BJ (cell line): Measurements from ENCODE around the gene ZNF326. TPM values are rescaled to one million over a fixed set of nuclear protein-coding genes. Genes with fewer than 3 reads are reported as not detected.
"Not testable (repeated sequence)": the region's sequence is repeated elsewhere in the genome, so short reads cannot be mapped to it uniquely, and the experiment has no call there.

ENCODE experiments used
- CTCF ChIA-PET: fragments of 350-600 bp; formaldehyde crosslinking; extraction: SDS; loops from one replicate; lab custom pipeline; 2021; ENCODE audit warnings: antibody characterized with exemption, inconsistent platforms; lab: Yijun Ruan, JAX
- POLR2A ChIA-PET: fragments of 300-600 bp; sonication (Branson Sonifier 250); formaldehyde crosslinking; extraction: SDS; loops from one replicate; lab custom pipeline; 2021; ENCODE audit warnings: antibody characterized with exemption; lab: Charles Lee
- DNase-seq: peaks from one replicate; pipeline ENCODE4 v3.0.0-alpha.2; 2011; ENCODE audit warnings: low read depth
- H3K27me3 ChIP-seq: 2 replicates; pipeline ENCODE4 v1.6.0; 2011; ENCODE audit warnings: low read length; ENCODE audit not compliant: control insufficient read depth, insufficient read depth
- H3K36me3 ChIP-seq: 2 replicates; pipeline ENCODE4 v1.5.1; 2011; ENCODE audit warnings: low read length; ENCODE audit not compliant: control insufficient read depth, insufficient read depth
- H3K4me3 ChIP-seq: 2 replicates; pipeline ENCODE4 v1.5.1; 2011; ENCODE audit warnings: low read depth, mild to moderate bottlenecking, control low read depth, low read length
- polyA plus RNA-seq: library from polyadenylated mRNA; depleted of rRNA; stranded (reverse); fragments of >200 nt; gene quantifications from 2 replicates; pipeline ENCODE4 v1.2.3, GENCODE V29; 2011
- TF ChIP-seq, protein P1 (sequence below): IDR thresholded peaks from 2 replicates; pipeline ENCODE4 v1.5.1; 2011; ENCODE audit warnings: low read depth, mild to moderate bottlenecking, control low read depth, inconsistent platforms, low read length, moderate library complexity; ENCODE audit not compliant: insufficient read depth

The ZNF326 gene
- polyA plus RNA-seq, 1 experiment = 7.6 TPM

DNA sequence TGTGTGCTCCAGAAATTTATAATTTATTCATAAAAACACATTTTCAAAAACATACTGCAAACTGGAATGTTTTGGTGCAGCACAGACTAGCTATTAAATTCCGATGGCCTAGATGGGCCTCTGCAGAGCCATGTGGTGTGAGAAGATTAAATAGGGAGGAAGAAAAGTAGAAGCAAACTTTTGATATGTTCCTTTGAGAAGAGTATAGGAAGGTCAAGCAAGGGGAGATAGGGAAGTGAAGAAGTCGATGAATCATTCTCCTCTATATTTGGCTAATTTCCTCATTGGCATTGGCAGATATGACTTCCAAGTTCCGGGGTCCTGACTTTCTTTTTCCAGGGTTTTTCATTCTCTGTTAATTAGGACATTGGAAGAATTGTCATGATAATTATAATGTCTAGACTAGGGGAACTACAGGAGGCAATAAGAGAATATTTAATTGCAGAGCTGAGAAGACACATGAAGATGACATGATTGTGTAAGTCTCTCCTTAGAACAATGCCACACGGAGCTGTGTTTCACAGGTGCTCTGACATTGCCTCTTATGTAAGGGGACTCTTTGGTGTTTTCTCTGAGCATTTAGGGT lies 19.3 kb upstream of the ZNF326 start:
- no peaks in the 10 kb centered on the region for H3K27me3 ChIP-seq
- TF ChIP-seq, protein P1, sequence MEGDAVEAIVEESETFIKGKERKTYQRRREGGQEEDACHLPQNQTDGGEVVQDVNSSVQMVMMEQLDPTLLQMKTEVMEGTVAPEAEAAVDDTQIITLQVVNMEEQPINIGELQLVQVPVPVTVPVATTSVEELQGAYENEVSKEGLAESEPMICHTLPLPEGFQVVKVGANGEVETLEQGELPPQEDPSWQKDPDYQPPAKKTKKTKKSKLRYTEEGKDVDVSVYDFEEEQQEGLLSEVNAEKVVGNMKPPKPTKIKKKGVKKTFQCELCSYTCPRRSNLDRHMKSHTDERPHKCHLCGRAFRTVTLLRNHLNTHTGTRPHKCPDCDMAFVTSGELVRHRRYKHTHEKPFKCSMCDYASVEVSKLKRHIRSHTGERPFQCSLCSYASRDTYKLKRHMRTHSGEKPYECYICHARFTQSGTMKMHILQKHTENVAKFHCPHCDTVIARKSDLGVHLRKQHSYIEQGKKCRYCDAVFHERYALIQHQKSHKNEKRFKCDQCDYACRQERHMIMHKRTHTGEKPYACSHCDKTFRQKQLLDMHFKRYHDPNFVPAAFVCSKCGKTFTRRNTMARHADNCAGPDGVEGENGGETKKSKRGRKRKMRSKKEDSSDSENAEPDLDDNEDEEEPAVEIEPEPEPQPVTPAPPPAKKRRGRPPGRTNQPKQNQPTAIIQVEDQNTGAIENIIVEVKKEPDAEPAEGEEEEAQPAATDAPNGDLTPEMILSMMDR = no peak
- no peak overlapping the region for H3K4me3 ChIP-seq
- ChIA-PET POLR2A (no interaction called here), CTCF (interaction anchor here (1.3 to 1.7 kb wide), 3 partner anchors 13 to 171 kb away, joined by 3 to 4 read pairs (median 4); no protein-coding TSS in a partner anchor)
- DNase-seq = no peak
- H3K36me3 ChIP-seq = no peaks in the 10 kb centered on the region

DNA sequence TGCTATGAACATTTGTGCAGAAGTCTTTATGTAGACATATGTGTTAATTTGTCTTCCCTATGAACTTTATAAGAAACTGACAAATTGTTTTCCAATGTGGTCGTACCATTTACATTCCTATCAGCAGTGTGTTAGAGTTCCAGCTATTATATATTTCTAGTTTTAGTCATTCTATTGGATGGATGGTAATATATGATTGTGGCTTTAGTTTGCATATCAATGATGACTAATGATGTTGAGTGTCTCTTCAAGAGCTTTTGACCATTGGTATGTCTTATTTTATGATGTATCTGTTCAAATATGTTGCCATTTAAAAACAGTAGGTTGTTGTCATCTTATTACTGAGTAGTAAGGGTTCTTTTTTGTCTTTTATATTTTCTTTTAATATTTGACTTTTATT lies 16.2 kb upstream of the ZNF326 start:
- Histone ChIP-seq H3K27me3 (no peaks in the 10 kb centered on the region), H3K36me3 (no peaks in the 10 kb centered on the region), H3K4me3 (no peak overlapping the region)
- ChIA-PET CTCF (interaction anchor here (1.5 to 2.0 kb wide), 3 partner anchors 8 to 123 kb away, joined by 6 to 7 read pairs (median 7); no protein-coding TSS in a partner anchor), POLR2A (no interaction called here)
- no peak for DNase-seq
- TF ChIP-seq, protein P1 = no peak

DNA sequence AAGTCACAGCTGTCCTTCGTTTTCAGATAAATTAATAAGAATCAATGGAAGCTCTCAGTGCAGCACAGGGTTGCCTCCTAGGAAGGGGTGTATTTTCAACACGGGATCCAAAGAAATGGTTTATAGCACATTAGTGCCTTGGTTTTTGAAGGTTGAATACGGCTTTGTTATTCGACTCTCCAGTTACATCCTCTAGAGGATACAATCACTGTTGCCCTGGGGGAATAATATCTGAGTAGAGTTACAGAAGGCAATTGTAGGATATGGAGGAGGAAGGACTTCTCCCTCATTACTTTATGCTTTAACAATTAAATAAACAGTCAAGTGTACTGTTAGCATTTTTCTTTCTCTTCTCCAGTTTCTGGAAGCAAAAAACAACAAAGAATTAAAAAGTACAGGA lies 14.3 kb upstream of the ZNF326 start:
- H3K4me3 ChIP-seq = no peak overlapping the region
- ChIA-PET CTCF (interaction anchor here (0.5 kb wide), 1 partner anchor 53 kb away, joined by 3 read pairs; no protein-coding TSS in a partner anchor), POLR2A (no interaction called here)
- no peaks in the 10 kb centered on the region for H3K27me3 ChIP-seq
- H3K36me3 ChIP-seq = no peaks in the 10 kb centered on the region
- no peak for DNase-seq
- TF ChIP-seq, protein P1 = no peak

DNA sequence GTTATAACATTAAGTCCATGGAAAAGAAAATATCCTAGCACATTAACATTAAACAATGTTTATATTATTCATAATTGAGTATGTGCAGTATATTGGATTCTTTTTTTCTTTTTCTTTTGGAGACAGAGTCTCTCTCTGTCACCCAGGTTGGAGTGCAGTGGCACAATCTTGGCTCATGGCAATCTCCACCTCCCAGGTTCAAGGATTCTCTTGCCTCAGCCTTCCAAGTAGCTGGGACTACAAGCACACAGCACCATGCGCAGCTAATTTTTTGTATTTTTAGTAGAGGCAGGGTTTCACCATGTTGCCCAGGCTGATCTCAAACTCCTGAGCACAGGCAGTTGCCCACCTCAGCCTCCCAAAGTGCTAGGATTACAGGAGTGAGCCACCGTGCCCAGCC lies 12.1 kb upstream of the ZNF326 start:
- H3K36me3 ChIP-seq, DNase-seq, H3K4me3 ChIP-seq, H3K27me3 ChIP-seq, CTCF ChIA-PET, POLR2A ChIA-PET: not testable (repeated sequence)

DNA sequence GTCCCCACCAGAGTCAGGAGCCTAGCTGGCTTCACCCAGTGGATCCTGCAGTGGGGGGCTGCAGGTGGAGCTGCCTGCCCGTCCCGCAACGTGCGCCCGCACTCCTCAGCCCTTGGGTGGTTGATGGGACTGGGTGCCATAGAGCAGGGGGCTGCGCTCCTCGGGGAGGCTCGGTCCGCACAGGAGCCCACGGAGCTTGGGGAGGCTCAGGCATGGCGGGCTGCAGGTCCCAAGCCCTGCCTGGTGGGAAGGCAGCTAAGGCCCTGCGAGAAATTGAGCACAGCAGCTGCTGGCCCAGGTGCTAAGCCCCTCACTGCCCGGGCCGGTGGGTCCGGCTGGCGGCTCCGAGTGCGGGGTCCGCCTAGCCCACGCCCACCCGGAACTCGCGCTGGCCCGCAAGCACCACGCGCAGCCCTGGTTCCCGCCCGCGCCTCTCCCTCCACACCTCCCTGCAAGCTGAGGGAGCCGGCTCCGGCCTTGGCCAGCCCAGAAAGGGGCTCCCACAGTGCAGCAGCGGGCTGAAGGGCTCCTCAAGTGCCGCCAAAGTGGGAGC lies 10.3 kb upstream of the ZNF326 start:
- H3K4me3 ChIP-seq, H3K27me3 ChIP-seq, H3K36me3 ChIP-seq, POLR2A ChIA-PET, DNase-seq: not testable (repeated sequence)
- CTCF ChIA-PET = interaction anchor here (2.2 to 7.1 kb wide), 3 partner anchors 176 to 202 kb away, joined by 9 to 73 read pairs (median 51); no protein-coding TSS in a partner anchor

DNA sequence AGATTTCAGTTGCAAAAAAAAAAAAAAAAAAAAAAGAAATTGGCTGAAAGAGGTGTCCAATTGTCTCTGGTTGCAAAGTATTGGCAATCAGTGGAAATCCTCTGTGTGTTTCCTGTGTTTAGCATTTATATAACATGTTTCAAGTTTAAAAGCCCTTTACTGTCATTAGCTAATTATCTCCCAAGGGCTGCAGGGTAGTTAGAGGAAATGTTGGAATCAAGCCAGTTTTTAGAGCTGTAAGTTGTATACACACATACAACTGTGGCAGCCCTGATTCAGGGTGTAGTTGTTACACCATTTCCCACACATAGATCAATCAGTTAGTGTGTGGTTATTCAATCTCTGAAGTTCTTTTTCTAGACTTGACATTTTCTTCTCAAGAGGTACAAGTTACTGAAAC lies 8.9 kb upstream of the ZNF326 start:
- Histone ChIP-seq H3K36me3 (no peaks in the 10 kb centered on the region), H3K4me3 (no peak overlapping the region), H3K27me3 (no peaks in the 10 kb centered on the region)
- TF ChIP-seq, protein P1 = no peak
- CTCF ChIA-PET = interaction anchor here (1.0 to 7.1 kb wide), 7 partner anchors 14 to 222 kb away, joined by 3 to 73 read pairs (median 5); no protein-coding TSS in a partner anchor
- DNase-seq = no peak
- POLR2A ChIA-PET = no interaction called here
